ENCODE data around the gene TRMT10B.

The TRMT10B gene

DNA sequence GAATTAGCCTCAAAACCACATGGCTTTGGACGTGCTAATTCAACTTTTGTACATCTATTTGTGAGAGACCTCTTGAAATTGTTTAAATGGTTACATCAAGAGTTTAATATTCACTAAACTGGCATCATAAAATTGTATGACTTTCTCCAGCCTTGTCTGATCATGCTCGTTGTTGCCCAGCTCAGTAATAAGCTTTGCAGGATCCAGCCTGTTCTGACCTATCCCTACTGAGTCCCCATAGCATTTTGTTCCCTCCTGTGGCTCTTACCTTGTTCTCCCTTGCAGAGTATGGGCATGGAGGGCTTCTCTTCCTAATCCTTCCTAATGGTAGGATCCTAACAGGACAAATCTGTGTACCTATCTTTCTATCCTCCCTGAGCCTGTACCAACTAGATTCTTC is 24.9 kb downstream of the TRMT10B start:
- DNase-seq (ENCODE audit: low read depth) = no peak
- TF ChIP-seq MYC (IDR thresholded peaks at IDR 0.05; ENCODE audit: low read depth, low read length) = no peak
- no peak for TF ChIP-seq POLR2A (IDR thresholded peaks at IDR 0.05; ENCODE audit: extremely low read depth, insufficient read length)
- TF ChIP-seq, protein P1, sequence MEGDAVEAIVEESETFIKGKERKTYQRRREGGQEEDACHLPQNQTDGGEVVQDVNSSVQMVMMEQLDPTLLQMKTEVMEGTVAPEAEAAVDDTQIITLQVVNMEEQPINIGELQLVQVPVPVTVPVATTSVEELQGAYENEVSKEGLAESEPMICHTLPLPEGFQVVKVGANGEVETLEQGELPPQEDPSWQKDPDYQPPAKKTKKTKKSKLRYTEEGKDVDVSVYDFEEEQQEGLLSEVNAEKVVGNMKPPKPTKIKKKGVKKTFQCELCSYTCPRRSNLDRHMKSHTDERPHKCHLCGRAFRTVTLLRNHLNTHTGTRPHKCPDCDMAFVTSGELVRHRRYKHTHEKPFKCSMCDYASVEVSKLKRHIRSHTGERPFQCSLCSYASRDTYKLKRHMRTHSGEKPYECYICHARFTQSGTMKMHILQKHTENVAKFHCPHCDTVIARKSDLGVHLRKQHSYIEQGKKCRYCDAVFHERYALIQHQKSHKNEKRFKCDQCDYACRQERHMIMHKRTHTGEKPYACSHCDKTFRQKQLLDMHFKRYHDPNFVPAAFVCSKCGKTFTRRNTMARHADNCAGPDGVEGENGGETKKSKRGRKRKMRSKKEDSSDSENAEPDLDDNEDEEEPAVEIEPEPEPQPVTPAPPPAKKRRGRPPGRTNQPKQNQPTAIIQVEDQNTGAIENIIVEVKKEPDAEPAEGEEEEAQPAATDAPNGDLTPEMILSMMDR (IDR thresholded peaks at IDR 0.05; ENCODE audit: low read depth, low read length) = no peak
- TF ChIP-seq, protein P2, sequence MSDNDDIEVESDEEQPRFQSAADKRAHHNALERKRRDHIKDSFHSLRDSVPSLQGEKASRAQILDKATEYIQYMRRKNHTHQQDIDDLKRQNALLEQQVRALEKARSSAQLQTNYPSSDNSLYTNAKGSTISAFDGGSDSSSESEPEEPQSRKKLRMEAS (IDR thresholded peaks at IDR 0.05; ENCODE audit: low read depth, low read length) = no peak
- H3K4me3 ChIP-seq (ENCODE audit: low read depth, low read length) = no peak overlapping the region

GRCh38 chr9:37784291-37784615 is 30.6 kb downstream of the TRMT10B start:
- TF ChIP-seq, protein P1 (IDR thresholded peaks at IDR 0.05; ENCODE audit: low read depth, low read length) = no peak
- TF ChIP-seq MYC (IDR thresholded peaks at IDR 0.05; ENCODE audit: low read depth, low read length) = no peak
- TF ChIP-seq POLR2A (IDR thresholded peaks at IDR 0.05; ENCODE audit: extremely low read depth, insufficient read length) = no peak
- TF ChIP-seq, protein P2 (IDR thresholded peaks at IDR 0.05; ENCODE audit: low read depth, low read length) = no peak
- H3K4me3 ChIP-seq (ENCODE audit: low read depth, low read length) = peak overlapping the region; percentile 94
- no peak for DNase-seq (ENCODE audit: low read depth)

DNA sequence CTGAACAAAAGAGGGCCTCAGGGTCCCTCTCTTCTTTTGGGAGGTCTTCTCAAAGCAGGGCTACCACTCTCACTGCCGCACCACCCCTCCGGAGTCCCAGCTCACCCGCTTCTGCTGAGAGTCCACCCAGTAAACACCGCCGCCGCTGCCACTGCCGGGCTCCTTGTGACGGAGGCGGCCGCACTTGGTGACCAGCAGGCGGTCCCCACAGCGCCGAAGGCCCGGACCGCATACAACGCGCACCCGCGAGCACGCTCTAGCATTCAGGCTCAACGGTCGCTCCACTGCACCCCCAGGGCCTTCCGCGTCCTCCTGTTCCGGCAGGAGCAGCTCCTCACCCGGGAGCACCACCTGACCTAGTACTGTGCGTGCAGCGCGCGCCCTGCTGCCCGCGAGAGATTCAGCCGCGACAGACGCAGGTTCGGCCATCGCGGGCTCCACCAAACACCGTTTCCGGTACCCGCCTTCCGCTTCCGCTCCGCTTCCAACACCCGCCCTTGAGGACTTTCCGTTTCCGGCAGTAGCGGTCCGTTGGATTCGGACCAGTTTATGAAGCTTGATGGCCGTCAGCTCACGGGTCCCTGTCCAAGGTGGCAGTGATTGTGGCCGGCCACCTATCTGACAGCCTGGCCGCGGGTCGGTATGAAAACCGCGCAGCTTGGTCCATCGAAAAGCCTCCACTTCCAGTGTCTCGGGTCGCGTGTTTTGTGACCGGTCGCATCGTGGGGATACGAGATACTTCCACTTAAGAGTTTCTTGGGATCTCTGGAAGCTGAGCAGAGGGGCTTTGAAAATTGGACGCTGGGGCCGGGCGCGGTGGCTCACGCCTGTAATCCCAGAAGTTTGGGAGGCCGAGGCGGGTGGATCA is 31.2 kb downstream of the TRMT10B start, which contains the start of gene EXOSC3:
Gene EXOSC3, minus strand, starts transcription at position 449 of the 868 bp plus-strand sequence. Its CDS starts 20 bp downstream, at position 429.
- TF ChIP-seq, protein P1 (IDR thresholded peaks at IDR 0.05; ENCODE audit: low read depth, low read length) = no peak
- TF ChIP-seq POLR2A (IDR thresholded peaks at IDR 0.05; ENCODE audit: extremely low read depth, insufficient read length) (peak; percentile 77), MYC (IDR thresholded peaks at IDR 0.05; ENCODE audit: low read depth, low read length) (0 out of 2 replicates have a peak, but pooled peaks have one; percentile 44)
- TF ChIP-seq, protein P2 (IDR thresholded peaks at IDR 0.05; ENCODE audit: low read depth, low read length) = no peak; the same call in 1 of the 2 replicates
- peak; percentile 91 for DNase-seq (ENCODE audit: low read depth)

DNA sequence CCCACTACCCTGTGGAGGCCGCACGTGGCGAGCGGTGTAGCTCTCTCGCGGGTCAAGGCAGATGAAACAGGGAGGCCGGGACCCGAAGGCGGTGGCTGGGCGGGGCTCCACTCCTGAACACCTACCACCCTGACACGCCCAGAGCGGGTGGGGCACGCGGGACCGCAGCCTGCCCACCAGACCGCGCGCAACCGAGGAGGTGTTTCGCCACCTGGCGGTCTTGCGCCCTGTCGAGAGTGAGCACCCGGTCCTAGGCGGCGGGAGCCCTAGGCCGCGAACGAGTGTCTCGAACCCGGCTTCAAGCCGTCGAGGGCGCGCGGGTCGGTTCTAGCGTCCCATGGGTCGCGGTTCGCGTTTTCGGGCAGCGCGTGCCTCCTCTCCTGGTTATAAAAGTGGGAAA is 33.5 kb downstream of the TRMT10B start:
- DNase-seq (ENCODE audit: low read depth) = no peak
- TF ChIP-seq, protein P1 (IDR thresholded peaks at IDR 0.05; ENCODE audit: low read depth, low read length) = no peak
- TF ChIP-seq MYC (IDR thresholded peaks at IDR 0.05; ENCODE audit: low read depth, low read length) (no peak), POLR2A (IDR thresholded peaks at IDR 0.05; ENCODE audit: extremely low read depth, insufficient read length) (no peak)
- TF ChIP-seq, protein P2 (IDR thresholded peaks at IDR 0.05; ENCODE audit: low read depth, low read length) = no peak
- no peak overlapping the region for H3K4me3 ChIP-seq (ENCODE audit: low read depth, low read length)

More for the DNA sequence above, 31.2 kb downstream of the TRMT10B start, which contains the start of gene EXOSC3:
- peak within 1 kb of the TSS; percentile 94 for H3K4me3 ChIP-seq (ENCODE audit: low read depth, low read length)

- DNase-seq (ENCODE audit: low read depth) = peak; percentile 26
- TF ChIP-seq MYC (IDR thresholded peaks at IDR 0.05; ENCODE audit: low read depth, low read length) (no peak), POLR2A (IDR thresholded peaks at IDR 0.05; ENCODE audit: extremely low read depth, insufficient read length) (no peak)
- TF ChIP-seq, protein P2 (IDR thresholded peaks at IDR 0.05; ENCODE audit: low read depth, low read length) = no peak
- TF ChIP-seq, protein P1 (IDR thresholded peaks at IDR 0.05; ENCODE audit: low read depth, low read length) = no peak
- no peak overlapping the region for H3K4me3 ChIP-seq (ENCODE audit: low read depth, low read length)
Observed at GRCh38 chr9:37788332-37788731, 34.7 kb downstream of the TRMT10B start.

Measured in NB4 (cell line).